ENCODE measurements around the gene TOLLIP.

- TF ChIP-seq CTCF (IDR thresholded peaks at IDR 0.05): no peak
- no peak for TF ChIP-seq POLR2A (IDR thresholded peaks at IDR 0.05)
- no peak for TF ChIP-seq POLR2AphosphoS5 (IDR thresholded peaks at IDR 0.05)
Measured at GRCh38 chr11:1275021-1275420, 34.4 kb downstream of the TOLLIP start.
